K562 (cell line): ENCODE data around the gene NAA80. TPM values are rescaled to one million over a fixed set of nuclear protein-coding genes. Genes with fewer than 3 reads are reported as not detected.

Source experiments
- ATAC-seq: fragments of 200-7000 bp; cut with Tn5 transposase; 3 replicates; pipeline ENCODE4 v1.9.1; 2020; ENCODE audit warnings: moderate library complexity
- BruUV-seq: library from RNA; stranded (reverse); fragments of 400-500 nt; replicated peaks from 2 replicates; lab custom pipeline; 2021; lab: Mats Ljungman, UMichigan
- CTCF ChIA-PET: fragments of 300-600 bp; formaldehyde crosslinking; extraction: SDS; loops from one replicate; lab custom pipeline; 2021; ENCODE audit warnings: low intra/inter-chr PET ratio; lab: Yijun Ruan, JAX
- POLR2A ChIA-PET: fragments of 300-600, 350-650 bp; sonication (Branson Sonifier 250); formaldehyde crosslinking; extraction: SDS; loops from one replicate; lab custom pipeline; 2021; ENCODE audit warnings: antibody characterized with exemption, inconsistent platforms; lab: Yijun Ruan, JAX
- DNase-seq, 4 experiments: peaks; one replicate each; pipeline versions ENCODE4 v3.0.0 to v3.0.0-alpha.2; 2011 to 2018; ENCODE audit warnings: low spot score in 3 of 4, mixed read lengths in 3 of 4; ENCODE audit errors: extremely low read depth in 1 of 4
- FAIRE-seq: peaks from 2 replicates; lab custom pipeline; 2011; peaks lifted over from hg19 to GRCh38; lab: Jason Lieb, UNC
- H2AFZ ChIP-seq: 2 replicates; pipeline ENCODE4 v1.6.0; 2011; ENCODE audit warnings: low read depth, low read length, control low read depth, inconsistent platforms
- H3K27ac ChIP-seq: fragments of 200-600 bp; 3 replicates; pipeline ENCODE4 v1.8.0; 2011; ENCODE audit warnings: low read depth, mild to moderate bottlenecking, control low read depth, inconsistent platforms, low read length, moderate library complexity, mixed read lengths; ENCODE audit errors: extremely low read depth
- H3K27me3 ChIP-seq, 2 experiments: fragments of 300-600 bp in 1 of 2; 2 replicates in 1 of 2; 3 replicates in 1 of 2; pipeline versions ENCODE4 v1.6.0 to v1.8.0; 2011; ENCODE audit warnings: inconsistent platforms in 2 of 2, low read length in 2 of 2, mild to moderate bottlenecking in 1 of 2, mixed read lengths in 1 of 2, moderate library complexity in 1 of 2; ENCODE audit not compliant: control insufficient read depth in 2 of 2, insufficient read depth in 2 of 2
- H3K36me3 ChIP-seq: fragments of 300-600 bp; 3 replicates; pipeline ENCODE4 v1.8.0; 2011; ENCODE audit warnings: mild to moderate bottlenecking, low read length, inconsistent platforms; ENCODE audit not compliant: control insufficient read depth, insufficient read depth
- H3K4me1 ChIP-seq, 2 experiments: fragments of 200-600 bp in 1 of 2; replicated peaks in 1 of 2; 2 replicates in 1 of 2; 3 replicates in 1 of 2; pipeline versions ENCODE4 v1.5.1 to v1.8.0; 2011; ENCODE audit warnings: inconsistent platforms in 2 of 2, low read length in 2 of 2, mild to moderate bottlenecking in 1 of 2, mixed read lengths in 1 of 2, moderate library complexity in 1 of 2; ENCODE audit not compliant: control insufficient read depth in 2 of 2, insufficient read depth in 2 of 2
- H3K4me2 ChIP-seq: 2 replicates; pipeline ENCODE4 v1.6.1; 2011; ENCODE audit warnings: low read length, control low read depth, inconsistent platforms, mixed read lengths; ENCODE audit not compliant: insufficient read depth
- H3K4me3 ChIP-seq: fragments of 200-600 bp; sonication (generic), shearing (Covaris generic); 2 replicates; pipeline ENCODE4 v1.5.1; 2016; ENCODE audit warnings: control low read depth, inconsistent platforms
- H3K79me2 ChIP-seq: fragments of 200-600 bp; 3 replicates; pipeline ENCODE4 v1.8.0; 2011; ENCODE audit warnings: low read length, inconsistent platforms; ENCODE audit not compliant: control insufficient read depth, insufficient read depth
- H3K9ac ChIP-seq, 2 experiments: 2 replicates each; pipeline versions ENCODE4 v1.6.0 to v1.6.1; 2011; ENCODE audit warnings: low read depth in 2 of 2, low read length in 2 of 2, control low read depth in 1 of 2, inconsistent platforms in 1 of 2, mild to moderate bottlenecking in 1 of 2, mixed read lengths in 1 of 2; ENCODE audit not compliant: insufficient read depth in 1 of 2
- H3K9me1 ChIP-seq: one replicate; pipeline ENCODE4 v1.6.0; 2011; ENCODE audit warnings: inconsistent platforms, mild to moderate bottlenecking, low read length, moderate library complexity; ENCODE audit not compliant: control insufficient read depth, insufficient read depth
- H3K9me3 ChIP-seq: replicated peaks from 2 replicates; pipeline ENCODE4 v1.5.1; 2011; ENCODE audit warnings: low read depth, low read length, inconsistent platforms; ENCODE audit not compliant: control insufficient read depth, insufficient read depth
- H4K20me1 ChIP-seq: replicated peaks from 2 replicates; pipeline ENCODE4 v1.6.1; 2011; ENCODE audit warnings: low read length, inconsistent platforms, mixed read lengths; ENCODE audit not compliant: control insufficient read depth, insufficient read depth
- ATF6 ChIP-seq: sonication (generic); formaldehyde crosslinking; IDR thresholded peaks from 2 replicates; pipeline ENCODE4 v1.4.0; 2020; ENCODE audit warnings: mild to moderate bottlenecking, missing genetic modification reagents
- BMI1 ChIP-seq: fragments of 150-350 bp; IDR thresholded peaks from 2 replicates; pipeline ENCODE4 v1.6.1; 2014; ENCODE audit warnings: low read length
- CHD4 ChIP-seq: fragments of 200-600 bp; sonication (generic); IDR thresholded peaks from 3 replicates; pipeline ENCODE4 v1.6.1; 2012; ENCODE audit warnings: low read depth, mild to moderate bottlenecking, mixed read lengths, low read length, inconsistent platforms; ENCODE audit not compliant: insufficient read depth, insufficient replicate concordance, poor library complexity, severe bottlenecking
- HDAC2 ChIP-seq: fragments of 450-650 bp; IDR thresholded peaks from 2 replicates; pipeline ENCODE4 v1.6.1; 2016; ENCODE audit warnings: mild to moderate bottlenecking
- NFIC ChIP-seq: fragments of 450-650 bp; IDR thresholded peaks from 2 replicates; pipeline ENCODE4 v1.6.1; 2017; ENCODE audit warnings: mild to moderate bottlenecking, inconsistent platforms
- NR1H2 ChIP-seq: sonication (generic); formaldehyde crosslinking; IDR thresholded peaks from 2 replicates; pipeline ENCODE4 v1.4.0; 2020; ENCODE audit warnings: mild to moderate bottlenecking, missing genetic modification reagents
- PATZ1 ChIP-seq: fragments of 250-450 bp; sonication (Bioruptor Pico); IDR thresholded peaks from 2 replicates; pipeline ENCODE4 v1.5.0; 2020; ENCODE audit warnings: mild to moderate bottlenecking, borderline replicate concordance
- PREB ChIP-seq: sonication (generic); formaldehyde crosslinking; IDR thresholded peaks from 2 replicates; pipeline ENCODE4 v1.8.1; 2023; ENCODE audit warnings: mild to moderate bottlenecking, missing genetic modification reagents
- TRIM24 ChIP-seq, 2 experiments: fragments of 450-650 bp; IDR thresholded peaks; 2 replicates each; pipeline ENCODE4 v1.6.1; 2016
- ZBTB8A ChIP-seq: fragments of 450-650 bp; IDR thresholded peaks from 2 replicates; pipeline ENCODE4 v1.6.1; 2018; ENCODE audit warnings: mild to moderate bottlenecking, moderate library complexity; ENCODE audit not compliant: partially characterized antibody
- ZNF146 ChIP-seq: IDR thresholded peaks from one replicate; pipeline ENCODE4 v1.6.1; 2018; ENCODE audit warnings: missing compliant biosample characterization; ENCODE audit not compliant: unreplicated experiment
- ZNF253 ChIP-seq: fragments of 250-450 bp; sonication (Bioruptor Pico); conservative IDR thresholded peaks from 2 replicates; pipeline ENCODE4 v1.6.1; 2021; ENCODE audit warnings: mild to moderate bottlenecking
- WGBS: fragments of 100-300 bp; shearing (Covaris generic); methylation state at CpG from one replicate; pipeline ENCODE4 v1.1.6; 2016; ENCODE audit warnings: low coverage, mixed read lengths; ENCODE audit not compliant: insufficient coverage; ENCODE audit errors: missing lambda C conversion rate; 5-methylcytosine and 5-hydroxymethylcytosine counted together
- in situ Hi-C: fragments of 300-500 bp; cut with MboI; formaldehyde crosslinking; loops from 4 replicates; pipeline ENCODE4 v1.15.0; 2018; ENCODE audit warnings: inconsistent platforms, mixed read lengths
- intact Hi-C: fragments of 100-400 bp; cut with micrococcal nuclease; formaldehyde crosslinking; loops from 2 replicates; pipeline ENCODE4 v1.14.2; 2022
- polyA plus RNA-seq, 8 experiments: library from polyadenylated mRNA; depleted of rRNA in 4 of 8; stranded (reverse) in 5 of 8; unstranded in 3 of 8; fragments of >200 nt; fragmentation: Nextera tagmentation in 2 of 8; fragmentation: Illumina TruSeq in 1 of 8; extraction: Ambion mirVana in 2 of 8; extraction: Trizol in 1 of 8; gene quantifications; 2 replicates each; pipeline versions ENCODE4 v1.2.1 to v1.2.3, GENCODE V29; 2011 to 2014; ENCODE audit warnings: inconsistent platforms in 1 of 8, missing spikeins in 1 of 8
- total RNA-seq, 7 experiments: library from RNA; depleted of rRNA in 6 of 7; stranded (reverse); fragments of >200 nt in 6 of 7; fragmentation: Illumina TruSeq in 2 of 7; extraction: Trizol in 2 of 7; gene quantifications; 2 replicates each; pipeline versions ENCODE4 v1.2.1 to v1.2.3, GENCODE V29; 2011 to 2021; ENCODE audit warnings: low replicate concordance in 1 of 7

Gene NAA80
- total and polyA plus RNA-seq, 9 of the 15 experiments (the other 6 are each of a cell fraction or from before 2014, with no cell fraction given) = 0.82 to 24.0 (median 8.6) TPM

GRCh38 chr3:50262778-50263177, 36.4 kb downstream of the NAA80 start:
- CTCF ChIA-PET = no interaction called here
- H3K9ac ChIP-seq = no peak overlapping the region
- H3K36me3 ChIP-seq = peaks cover 6% of the 10 kb centered on the region; the same call in 1 of the 3 replicates
- no peak overlapping the region for H3K27ac ChIP-seq
- H3K4me1 ChIP-seq = peaks cover 6 to 50% of the 10 kb centered on the region in 2 experiments; a peak in 4 of 5 replicates
- FAIRE-seq (no peak), ATAC-seq (no peak), DNase-seq (no peak)
- H2AFZ ChIP-seq = no peak overlapping the region
- POLR2A ChIA-PET = interaction anchor here (0.6 to 1.5 kb wide), 3 partner anchors 28 to 304 kb away, joined by 3 to 4 read pairs (median 3); no protein-coding TSS in a partner anchor
- H3K9me3 ChIP-seq = 0 out of 2 replicates have a peak, but pooled peaks cover under 1% of the 10 kb centered on the region
- no peaks in the 10 kb centered on the region for H3K27me3 ChIP-seq
- no peak for TF ChIP-seq PATZ1 (CRISPR knock-in tag)
- no peak for TF ChIP-seq CHD4
- no peak for TF ChIP-seq ZBTB8A
- no peak for TF ChIP-seq HDAC2
- no peak for TF ChIP-seq ATF6 (CRISPR knock-in tag)
- TF ChIP-seq NR1H2 (CRISPR knock-in tag) = no peak
- no peak for TF ChIP-seq ZNF253
- TF ChIP-seq PREB (CRISPR knock-in tag) = no peak
- TF ChIP-seq ZNF146 (CRISPR knock-in tag) = no peak
- no peak for TF ChIP-seq BMI1
- no peak for TF ChIP-seq NFIC
- TF ChIP-seq TRIM24 (IDR thresholded peaks at IDR 0.05) = no peak
- in situ Hi-C loops (no loop called here), intact Hi-C loops (no loop called here)
- H3K4me2 ChIP-seq = no peak overlapping the region
- no peak overlapping the region for H3K4me3 ChIP-seq
- H3K9me1 ChIP-seq = no peaks in the 10 kb centered on the region
- BruUV-seq = no TSS peak
- peaks cover 3% of the 10 kb centered on the region; the same call in 1 of the 3 replicates for H3K79me2 ChIP-seq
- no peaks in the 10 kb centered on the region for H4K20me1 ChIP-seq
- 63% methylated on average over 3 of the region's 7 CpGs for WGBS
